HL-60 (cell line): Measurements from ENCODE around the gene OR10J4.

Source experiments
- POLR2AphosphoS5 ChIP-seq: IDR thresholded peaks from 2 replicates; pipeline ENCODE4 v1.6.1; 2012; ENCODE audit warnings: low read depth
- TF ChIP-seq, protein P1 (sequence below): IDR thresholded peaks from one replicate; pipeline ENCODE4 v1.5.1; 2011; ENCODE audit warnings: low read length, control low read depth, inconsistent platforms; ENCODE audit not compliant: insufficient read depth
- TF ChIP-seq, protein P2 (sequence below): IDR thresholded peaks from 2 replicates; pipeline ENCODE4 v1.6.1; 2012; ENCODE audit warnings: low read depth; ENCODE audit not compliant: insufficient replicate concordance

DNA sequence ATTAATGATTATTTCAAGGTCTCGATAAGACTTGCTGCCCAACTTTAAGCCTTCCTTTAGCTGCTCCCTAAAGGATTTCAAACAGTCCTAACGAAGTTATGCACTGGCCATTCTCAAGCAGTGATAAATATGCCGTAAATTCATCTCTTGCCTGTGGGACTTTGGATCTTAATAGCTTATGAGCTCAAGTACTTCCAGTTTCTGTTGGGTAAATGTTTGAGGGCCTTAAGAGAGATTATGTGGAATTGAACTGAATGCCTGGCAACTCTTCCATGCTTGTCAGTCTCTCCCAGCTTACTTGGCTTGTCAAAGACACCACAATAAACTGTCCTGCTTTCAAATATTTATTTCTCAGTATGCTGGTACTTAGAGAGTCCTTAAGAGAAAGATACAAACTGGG lies 3.5 kb upstream of the OR10J4 start:
- TF ChIP-seq, protein P1, sequence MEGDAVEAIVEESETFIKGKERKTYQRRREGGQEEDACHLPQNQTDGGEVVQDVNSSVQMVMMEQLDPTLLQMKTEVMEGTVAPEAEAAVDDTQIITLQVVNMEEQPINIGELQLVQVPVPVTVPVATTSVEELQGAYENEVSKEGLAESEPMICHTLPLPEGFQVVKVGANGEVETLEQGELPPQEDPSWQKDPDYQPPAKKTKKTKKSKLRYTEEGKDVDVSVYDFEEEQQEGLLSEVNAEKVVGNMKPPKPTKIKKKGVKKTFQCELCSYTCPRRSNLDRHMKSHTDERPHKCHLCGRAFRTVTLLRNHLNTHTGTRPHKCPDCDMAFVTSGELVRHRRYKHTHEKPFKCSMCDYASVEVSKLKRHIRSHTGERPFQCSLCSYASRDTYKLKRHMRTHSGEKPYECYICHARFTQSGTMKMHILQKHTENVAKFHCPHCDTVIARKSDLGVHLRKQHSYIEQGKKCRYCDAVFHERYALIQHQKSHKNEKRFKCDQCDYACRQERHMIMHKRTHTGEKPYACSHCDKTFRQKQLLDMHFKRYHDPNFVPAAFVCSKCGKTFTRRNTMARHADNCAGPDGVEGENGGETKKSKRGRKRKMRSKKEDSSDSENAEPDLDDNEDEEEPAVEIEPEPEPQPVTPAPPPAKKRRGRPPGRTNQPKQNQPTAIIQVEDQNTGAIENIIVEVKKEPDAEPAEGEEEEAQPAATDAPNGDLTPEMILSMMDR = no peak
- TF ChIP-seq, protein P2, sequence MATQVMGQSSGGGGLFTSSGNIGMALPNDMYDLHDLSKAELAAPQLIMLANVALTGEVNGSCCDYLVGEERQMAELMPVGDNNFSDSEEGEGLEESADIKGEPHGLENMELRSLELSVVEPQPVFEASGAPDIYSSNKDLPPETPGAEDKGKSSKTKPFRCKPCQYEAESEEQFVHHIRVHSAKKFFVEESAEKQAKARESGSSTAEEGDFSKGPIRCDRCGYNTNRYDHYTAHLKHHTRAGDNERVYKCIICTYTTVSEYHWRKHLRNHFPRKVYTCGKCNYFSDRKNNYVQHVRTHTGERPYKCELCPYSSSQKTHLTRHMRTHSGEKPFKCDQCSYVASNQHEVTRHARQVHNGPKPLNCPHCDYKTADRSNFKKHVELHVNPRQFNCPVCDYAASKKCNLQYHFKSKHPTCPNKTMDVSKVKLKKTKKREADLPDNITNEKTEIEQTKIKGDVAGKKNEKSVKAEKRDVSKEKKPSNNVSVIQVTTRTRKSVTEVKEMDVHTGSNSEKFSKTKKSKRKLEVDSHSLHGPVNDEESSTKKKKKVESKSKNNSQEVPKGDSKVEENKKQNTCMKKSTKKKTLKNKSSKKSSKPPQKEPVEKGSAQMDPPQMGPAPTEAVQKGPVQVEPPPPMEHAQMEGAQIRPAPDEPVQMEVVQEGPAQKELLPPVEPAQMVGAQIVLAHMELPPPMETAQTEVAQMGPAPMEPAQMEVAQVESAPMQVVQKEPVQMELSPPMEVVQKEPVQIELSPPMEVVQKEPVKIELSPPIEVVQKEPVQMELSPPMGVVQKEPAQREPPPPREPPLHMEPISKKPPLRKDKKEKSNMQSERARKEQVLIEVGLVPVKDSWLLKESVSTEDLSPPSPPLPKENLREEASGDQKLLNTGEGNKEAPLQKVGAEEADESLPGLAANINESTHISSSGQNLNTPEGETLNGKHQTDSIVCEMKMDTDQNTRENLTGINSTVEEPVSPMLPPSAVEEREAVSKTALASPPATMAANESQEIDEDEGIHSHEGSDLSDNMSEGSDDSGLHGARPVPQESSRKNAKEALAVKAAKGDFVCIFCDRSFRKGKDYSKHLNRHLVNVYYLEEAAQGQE = no peak
- TF ChIP-seq POLR2AphosphoS5 = no peak
